ENCODE measurements around the gene TTC28.
A peak's percentile ranks its signal among the peaks of the same experiment; 100 is the strongest.

The TTC28 gene

DNA sequence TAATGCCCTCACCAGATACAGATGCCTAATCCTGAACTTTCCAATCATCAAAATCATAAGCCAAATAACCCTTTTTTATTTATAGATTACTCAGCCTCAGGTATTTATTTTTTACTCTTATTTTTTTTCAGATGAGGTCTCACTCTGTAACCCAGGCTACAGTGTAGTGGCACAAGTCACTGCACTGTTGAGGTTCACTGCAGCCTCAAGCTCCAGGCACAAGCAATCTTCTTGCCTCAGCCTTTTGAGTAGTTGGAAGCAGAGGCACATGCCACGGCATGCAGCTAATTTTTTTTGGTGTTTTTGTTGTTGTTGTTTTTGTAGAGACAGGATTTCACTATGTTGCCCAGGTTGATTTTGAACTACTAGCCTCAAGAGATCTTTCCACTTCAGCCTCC is 49.5 kb downstream of the TTC28 start:
- no peaks in the 10 kb centered on the region for H3K4me1 Mint-ChIP-seq
- no peaks in the 10 kb centered on the region for H3K9me3 Mint-ChIP-seq
- H3K27me3 Mint-ChIP-seq (ENCODE audit: low read depth): no peaks in the 10 kb centered on the region
- TF ChIP-seq, protein P1, sequence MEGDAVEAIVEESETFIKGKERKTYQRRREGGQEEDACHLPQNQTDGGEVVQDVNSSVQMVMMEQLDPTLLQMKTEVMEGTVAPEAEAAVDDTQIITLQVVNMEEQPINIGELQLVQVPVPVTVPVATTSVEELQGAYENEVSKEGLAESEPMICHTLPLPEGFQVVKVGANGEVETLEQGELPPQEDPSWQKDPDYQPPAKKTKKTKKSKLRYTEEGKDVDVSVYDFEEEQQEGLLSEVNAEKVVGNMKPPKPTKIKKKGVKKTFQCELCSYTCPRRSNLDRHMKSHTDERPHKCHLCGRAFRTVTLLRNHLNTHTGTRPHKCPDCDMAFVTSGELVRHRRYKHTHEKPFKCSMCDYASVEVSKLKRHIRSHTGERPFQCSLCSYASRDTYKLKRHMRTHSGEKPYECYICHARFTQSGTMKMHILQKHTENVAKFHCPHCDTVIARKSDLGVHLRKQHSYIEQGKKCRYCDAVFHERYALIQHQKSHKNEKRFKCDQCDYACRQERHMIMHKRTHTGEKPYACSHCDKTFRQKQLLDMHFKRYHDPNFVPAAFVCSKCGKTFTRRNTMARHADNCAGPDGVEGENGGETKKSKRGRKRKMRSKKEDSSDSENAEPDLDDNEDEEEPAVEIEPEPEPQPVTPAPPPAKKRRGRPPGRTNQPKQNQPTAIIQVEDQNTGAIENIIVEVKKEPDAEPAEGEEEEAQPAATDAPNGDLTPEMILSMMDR (IDR thresholded peaks at IDR 0.05; ENCODE audit: unreplicated experiment in 3 of 3): no peak
- peak overlapping the region in 2 of 3 experiments; percentile 14 to 18 for H3K27ac Mint-ChIP-seq
- no peak overlapping the region for H3K4me3 Mint-ChIP-seq
- peaks cover 3% of the 10 kb centered on the region for H3K36me3 Mint-ChIP-seq (ENCODE audit: low read depth)

DNA sequence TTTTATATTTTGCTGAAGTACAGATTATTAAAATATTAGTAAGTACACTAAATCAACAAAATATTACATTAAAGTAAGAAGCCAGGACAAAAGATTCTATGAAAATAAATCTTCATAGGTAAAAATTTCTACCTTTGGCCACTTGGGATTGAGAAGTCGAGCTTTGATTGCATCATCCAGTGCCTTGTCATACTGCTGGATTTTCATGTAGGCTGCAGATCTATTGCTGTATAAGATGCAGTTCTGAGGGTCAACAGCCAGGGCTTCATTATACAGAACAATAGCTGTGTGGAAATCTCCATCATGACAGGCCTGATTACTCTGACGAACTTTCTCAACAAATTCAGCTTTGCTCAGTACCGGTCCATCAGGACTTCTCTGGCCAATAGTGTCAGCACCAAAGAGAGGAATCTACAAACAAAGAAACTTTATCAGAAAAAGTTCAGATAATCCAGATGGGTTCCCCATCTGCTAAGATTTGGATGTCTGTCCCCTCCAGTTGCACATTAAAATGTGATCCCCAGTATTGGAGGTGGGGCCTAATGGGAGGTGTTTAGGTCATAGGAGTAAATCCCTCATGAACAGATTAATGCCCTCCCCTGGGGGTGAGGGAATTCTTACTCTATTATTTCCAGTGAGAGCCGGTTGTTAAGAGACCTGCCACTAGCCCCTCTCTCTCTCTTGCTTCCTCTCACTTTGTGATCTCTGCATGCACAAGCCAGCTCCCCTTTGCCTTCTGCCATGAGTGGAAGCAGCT is 50.0 kb downstream of the TTC28 start:
- TF ChIP-seq, protein P1 (IDR thresholded peaks at IDR 0.05; ENCODE audit: unreplicated experiment in 3 of 3): no peak
- no peaks in the 10 kb centered on the region for H3K4me1 Mint-ChIP-seq
- no peaks in the 10 kb centered on the region for H3K27me3 Mint-ChIP-seq (ENCODE audit: low read depth)
- H3K27ac Mint-ChIP-seq: peak overlapping the region; percentile 14 to 38 (median 18)
- H3K36me3 Mint-ChIP-seq (ENCODE audit: low read depth): peaks cover 9% of the 10 kb centered on the region
- no peaks in the 10 kb centered on the region for H3K9me3 Mint-ChIP-seq
- H3K4me3 Mint-ChIP-seq: no peak overlapping the region

DNA sequence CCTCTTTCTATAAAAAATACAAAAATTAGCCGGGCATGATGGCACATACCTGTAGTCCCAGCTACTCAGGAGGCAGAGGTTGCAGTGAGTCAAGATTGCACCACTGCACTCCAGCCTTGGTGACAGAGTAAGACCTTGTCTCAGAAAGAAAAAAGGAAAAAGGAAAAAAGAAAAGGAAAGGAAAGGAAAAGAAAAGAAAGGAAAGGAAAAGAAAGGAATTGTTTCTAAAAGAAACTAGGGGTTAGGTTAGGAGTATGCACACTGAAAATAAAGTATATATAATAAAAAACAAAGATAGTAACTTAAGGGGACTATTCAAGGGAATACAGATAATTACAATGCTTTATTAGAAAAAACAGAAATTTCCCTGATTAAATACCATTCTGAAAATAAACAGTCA is 50.9 kb downstream of the TTC28 start:
- Mint-ChIP-seq H3K27ac (no peak overlapping the region), H3K4me3 (no peak overlapping the region), H3K36me3 (ENCODE audit: low read depth) (peaks cover 14% of the 10 kb centered on the region), H3K27me3 (ENCODE audit: low read depth) (no peaks in the 10 kb centered on the region), H3K4me1 (no peaks in the 10 kb centered on the region), H3K9me3 (no peaks in the 10 kb centered on the region)
- TF ChIP-seq, protein P1 (IDR thresholded peaks at IDR 0.05; ENCODE audit: unreplicated experiment in 3 of 3): no peak

DNA sequence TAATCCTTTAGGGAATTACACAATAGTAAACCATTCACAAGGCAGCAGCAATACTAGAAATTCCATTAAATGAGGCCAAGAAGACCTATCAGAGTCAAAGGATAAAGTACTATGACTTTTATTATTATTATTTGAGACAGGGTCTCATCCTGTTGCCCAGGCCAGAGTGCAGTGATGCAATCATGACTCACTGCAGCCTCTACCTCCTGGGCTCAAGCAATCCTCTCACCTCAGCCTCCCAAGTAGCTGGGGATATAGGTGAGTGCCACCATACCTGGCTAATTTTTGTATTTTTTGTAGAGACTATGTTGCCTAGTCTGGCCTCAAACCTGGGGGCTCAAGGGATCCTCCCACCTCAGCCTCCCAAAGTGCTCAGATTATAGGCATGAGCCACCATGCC is 51.8 kb downstream of the TTC28 start:
- Mint-ChIP-seq H3K4me1 (no peaks in the 10 kb centered on the region), H3K27me3 (ENCODE audit: low read depth) (no peaks in the 10 kb centered on the region)

DNA sequence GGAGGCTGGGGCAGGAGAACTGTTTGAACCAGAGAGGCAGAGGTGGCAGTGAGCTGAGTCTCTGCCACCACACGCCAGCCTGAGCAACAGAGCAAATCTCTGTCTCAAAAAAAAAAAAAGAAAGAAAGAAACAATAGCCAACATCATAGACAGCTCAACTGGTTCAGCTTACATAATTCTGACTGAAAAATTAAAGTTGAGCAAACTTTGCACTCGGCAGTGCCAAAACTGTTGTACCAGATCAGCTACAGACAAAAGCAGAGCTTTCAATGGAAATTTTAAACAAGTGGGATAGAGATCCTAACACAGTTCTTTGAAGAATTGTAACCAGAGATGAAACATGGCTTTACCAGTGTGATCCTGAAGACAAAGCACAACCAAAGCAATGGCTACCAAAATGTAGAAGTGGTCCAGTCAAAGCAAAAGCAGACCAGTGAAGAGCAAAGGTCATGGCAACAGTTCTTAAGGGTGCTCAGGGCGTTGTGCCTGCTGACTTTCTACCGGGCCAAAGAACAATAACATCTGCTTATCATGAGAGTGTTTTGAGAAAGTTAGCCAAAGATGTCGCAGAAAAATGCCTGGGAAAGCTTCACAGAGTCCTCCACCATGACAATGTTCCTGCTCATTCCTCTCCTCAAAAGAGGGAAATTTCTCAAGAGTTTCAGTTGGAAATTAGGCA is 59.3 kb downstream of the TTC28 start:
- Mint-ChIP-seq H3K9me3 (no peaks in the 10 kb centered on the region), H3K27me3 (ENCODE audit: low read depth) (no peaks in the 10 kb centered on the region), H3K27ac (no peak overlapping the region), H3K4me1 (peaks cover 3% of the 10 kb centered on the region), H3K36me3 (ENCODE audit: low read depth) (peaks cover 24% of the 10 kb centered on the region), H3K4me3 (no peak overlapping the region)
- TF ChIP-seq, protein P1 (IDR thresholded peaks at IDR 0.05; ENCODE audit: unreplicated experiment in 3 of 3): no peak

More for the DNA sequence above, 51.8 kb downstream of the TTC28 start:
- Mint-ChIP-seq H3K9me3 (no peaks in the 10 kb centered on the region), H3K27ac (no peak overlapping the region), H3K36me3 (ENCODE audit: low read depth) (peaks cover 16% of the 10 kb centered on the region), H3K4me3 (no peak overlapping the region)
- TF ChIP-seq, protein P1 (IDR thresholded peaks at IDR 0.05; ENCODE audit: unreplicated experiment in 3 of 3): no peak

Data from nephron (organoid).